ENCODE results near the gene CCDC34. TPM values are rescaled to one million over a fixed set of nuclear protein-coding genes. Genes with fewer than 3 reads are reported as not detected.

The CCDC34 gene
- total and polyA plus RNA-seq, 12 donors, result 2.5 to 16.6 (median 5.4) TPM

- no peak for TF ChIP-seq POLR2A (IDR thresholded peaks at IDR 0.05)
- no peak for TF ChIP-seq CTCF (IDR thresholded peaks at IDR 0.05)
- Histone ChIP-seq H3K27me3 (no peaks in the 10 kb centered on the region), H3K9me3 (replicated peaks in 1 of 3) (no peaks in the 10 kb centered on the region), H3K4me3 (no peak overlapping the region), H3K27ac (no peak overlapping the region), H3K36me3 (replicated peaks in 1 of 2) (peaks cover 0 to 7% of the 10 kb centered on the region in 2 donors), H3K4me1 (replicated peaks in 1 of 2) (no peaks in the 10 kb centered on the region)
- intact Hi-C loops (cut with DNase I), result loop anchor here in 1 of 2 donors (10.0 kb wide), 1 partner anchor 101 kb away; the partner anchor contains the start of gene LGR4
- DNase-seq, result no peak
- WGBS, 4 donors, result 81 to 90% (median 87%) methylated on average over 6 of the region's 6 CpGs
Measured at GRCh38 chr11:27373856-27374602, 11.0 kb upstream of the CCDC34 start.

GRCh38 chr11:27373392-27373791, 10.4 kb upstream of the CCDC34 start:
- no peak for TF ChIP-seq POLR2A (IDR thresholded peaks at IDR 0.05)
- TF ChIP-seq CTCF (IDR thresholded peaks at IDR 0.05), result no peak
- intact Hi-C loops (cut with DNase I), result loop anchor here in 1 of 2 donors (10.0 kb wide), 1 partner anchor 101 kb away; the partner anchor contains the start of gene LGR4
- no peaks in the 10 kb centered on the region for H3K27me3 ChIP-seq
- DNase-seq, result no peak
- H3K27ac ChIP-seq, result no peak overlapping the region
- WGBS, 4 donors, result 94 to 96% (median 94%) methylated on average over 3 of the region's 3 CpGs
- peaks cover 0 to 7% of the 10 kb centered on the region in 2 donors for H3K36me3 ChIP-seq (replicated peaks in 1 of 2)
- H3K4me1 ChIP-seq (replicated peaks in 1 of 2), result no peaks in the 10 kb centered on the region
- no peak overlapping the region for H3K4me3 ChIP-seq
- H3K9me3 ChIP-seq (replicated peaks in 1 of 3), result no peaks in the 10 kb centered on the region

GRCh38 chr11:27372164-27372563, 9.1 kb upstream of the CCDC34 start:
- intact Hi-C loops (cut with DNase I), result loop anchor here in 1 of 2 donors (10.0 kb wide), 1 partner anchor 103 kb away; the partner anchor contains the start of gene LGR4
- no peak for DNase-seq
- WGBS, 4 donors, result 88 to 94% (median 91%) methylated on average over 2 of the region's 2 CpGs
- Histone ChIP-seq H3K4me1 (replicated peaks in 1 of 2) (no peaks in the 10 kb centered on the region), H3K9me3 (replicated peaks in 1 of 3) (no peaks in the 10 kb centered on the region), H3K36me3 (replicated peaks in 1 of 2) (peaks cover 0 to 12% of the 10 kb centered on the region in 2 donors), H3K27me3 (no peaks in the 10 kb centered on the region), H3K4me3 (no peak overlapping the region), H3K27ac (no peak overlapping the region)
- TF ChIP-seq POLR2A (IDR thresholded peaks at IDR 0.05) (no peak), CTCF (IDR thresholded peaks at IDR 0.05) (no peak)

GRCh38 chr11:27371489-27371888, 8.5 kb upstream of the CCDC34 start:
- Histone ChIP-seq H3K27me3 (no peaks in the 10 kb centered on the region), H3K9me3 (replicated peaks in 1 of 3) (no peaks in the 10 kb centered on the region), H3K4me1 (replicated peaks in 1 of 2) (no peaks in the 10 kb centered on the region), H3K36me3 (replicated peaks in 1 of 2) (peaks cover 0 to 12% of the 10 kb centered on the region in 2 donors), H3K27ac (no peak overlapping the region), H3K4me3 (no peak overlapping the region)
- intact Hi-C loops (cut with DNase I), result loop anchor here in 1 of 2 donors (10.0 kb wide), 1 partner anchor 103 kb away; the partner anchor contains the start of gene LGR4
- no peak for TF ChIP-seq POLR2A (IDR thresholded peaks at IDR 0.05)
- TF ChIP-seq CTCF (IDR thresholded peaks at IDR 0.05), result no peak
- no peak for DNase-seq
